ENCODE data around the gene TMEM255B.

DNA sequence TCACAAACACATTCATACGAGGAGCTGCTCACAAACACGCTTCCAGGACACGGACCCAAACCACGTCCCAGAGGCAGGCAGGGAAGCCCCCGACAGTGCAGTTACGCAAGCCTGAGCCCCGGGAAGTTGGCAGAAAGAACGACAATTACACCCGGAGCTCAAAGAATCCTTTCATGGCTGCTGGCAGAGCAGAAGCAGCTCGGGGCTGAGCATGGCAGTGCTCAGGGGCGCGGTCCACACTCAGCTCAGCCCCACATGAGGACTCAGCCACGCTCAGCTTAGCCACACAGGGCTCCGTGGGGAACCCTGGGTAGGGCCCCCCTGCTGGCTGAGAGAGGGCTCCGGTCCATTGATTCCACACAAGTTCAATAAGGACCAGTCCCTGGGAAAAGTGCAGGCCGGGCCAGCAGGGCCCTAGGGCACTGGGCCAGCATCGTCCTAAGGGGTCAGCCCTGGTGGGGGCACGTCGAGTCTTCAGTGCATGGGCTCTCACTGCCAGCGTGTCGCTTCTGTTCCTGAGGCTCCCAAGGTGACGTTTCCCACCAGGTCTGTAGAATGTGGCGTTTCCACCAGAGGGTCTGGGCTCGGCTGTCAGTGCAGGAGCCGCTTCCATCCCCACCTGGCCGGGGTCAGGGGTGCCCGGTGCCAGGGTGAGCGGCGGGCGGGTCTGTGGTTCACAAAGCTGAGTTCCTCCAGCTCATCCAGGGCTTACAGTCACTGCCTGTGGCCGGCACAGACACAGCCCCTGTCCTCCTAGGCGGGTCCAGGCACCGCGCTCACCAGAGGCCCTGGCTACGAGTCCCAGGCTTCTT lies 81.7 kb downstream of the TMEM255B start:
- TF ChIP-seq, protein P1, sequence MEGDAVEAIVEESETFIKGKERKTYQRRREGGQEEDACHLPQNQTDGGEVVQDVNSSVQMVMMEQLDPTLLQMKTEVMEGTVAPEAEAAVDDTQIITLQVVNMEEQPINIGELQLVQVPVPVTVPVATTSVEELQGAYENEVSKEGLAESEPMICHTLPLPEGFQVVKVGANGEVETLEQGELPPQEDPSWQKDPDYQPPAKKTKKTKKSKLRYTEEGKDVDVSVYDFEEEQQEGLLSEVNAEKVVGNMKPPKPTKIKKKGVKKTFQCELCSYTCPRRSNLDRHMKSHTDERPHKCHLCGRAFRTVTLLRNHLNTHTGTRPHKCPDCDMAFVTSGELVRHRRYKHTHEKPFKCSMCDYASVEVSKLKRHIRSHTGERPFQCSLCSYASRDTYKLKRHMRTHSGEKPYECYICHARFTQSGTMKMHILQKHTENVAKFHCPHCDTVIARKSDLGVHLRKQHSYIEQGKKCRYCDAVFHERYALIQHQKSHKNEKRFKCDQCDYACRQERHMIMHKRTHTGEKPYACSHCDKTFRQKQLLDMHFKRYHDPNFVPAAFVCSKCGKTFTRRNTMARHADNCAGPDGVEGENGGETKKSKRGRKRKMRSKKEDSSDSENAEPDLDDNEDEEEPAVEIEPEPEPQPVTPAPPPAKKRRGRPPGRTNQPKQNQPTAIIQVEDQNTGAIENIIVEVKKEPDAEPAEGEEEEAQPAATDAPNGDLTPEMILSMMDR (IDR thresholded peaks at IDR 0.05; ENCODE audit: insufficient read depth, low read length, poor library complexity, severe bottlenecking): no peak
- TF ChIP-seq EZH2phosphoT487 (conservative IDR thresholded peaks at IDR 0.05; ENCODE audit: low read length): no peak

Data from SU-DHL-6 (cell line).